NCI-H774 (cell line): ENCODE measurements around the gene NEK8.
"Not testable (repeated sequence)": the region's sequence is repeated elsewhere in the genome, so short reads cannot be mapped to it uniquely, and the experiment has no call there.

ENCODE experiments used
- DNase-seq: peaks from one replicate; lab custom pipeline; 2025; lab: John Stamatoyannopoulos, UW

Gene NEK8

GRCh38 chr17:28710861-28711722 is 17.5 kb upstream of the NEK8 start:
- DNase-seq, result peak; percentile 91

- no peak for DNase-seq
These were observed 16.9 kb upstream of the NEK8 start, which contains the start of gene PROCA1 for GRCh38 chr17:28711723-28712031. PROCA1 (minus strand) TSS chr17:28711888; CDS start chr17:28711660, 228 bp downstream.

GRCh38 chr17:28712032-28712704 is 16.4 kb upstream of the NEK8 start:
- no peak for DNase-seq

- DNase-seq, result no peak
These were observed 15.7 kb upstream of the NEK8 start for GRCh38 chr17:28712705-28713415.

- no peak for DNase-seq
These were observed 14.3 kb upstream of the NEK8 start for GRCh38 chr17:28714281-28714680.

- DNase-seq, result no peak
These were observed 13.4 kb upstream of the NEK8 start for GRCh38 chr17:28715217-28715616.

GRCh38 chr17:28716740-28717577 is 11.6 kb upstream of the NEK8 start:
- no peak for DNase-seq

GRCh38 chr17:28717578-28718332 is 10.8 kb upstream of the NEK8 start, which contains the start of gene RAB34:
RAB34 (minus strand) TSS chr17:28717868; CDS start chr17:28717266, 602 bp downstream.
- no peak for DNase-seq

- DNase-seq, result no peak
These were observed 10.1 kb upstream of the NEK8 start for GRCh38 chr17:28718333-28719020.

GRCh38 chr17:28719021-28719433 is 9.6 kb upstream of the NEK8 start:
- no peak for DNase-seq

- no peak for DNase-seq
These were observed 8.2 kb upstream of the NEK8 start for GRCh38 chr17:28720247-28720996.

- not testable (repeated sequence) for DNase-seq
These were observed 7.6 kb upstream of the NEK8 start for GRCh38 chr17:28720997-28721329.

GRCh38 chr17:28722417-28723158 is 6.0 kb upstream of the NEK8 start:
- no peak for DNase-seq

- no peak for DNase-seq
These were observed 5.3 kb upstream of the NEK8 start for GRCh38 chr17:28723159-28723835.

GRCh38 chr17:28723836-28724499 is 4.6 kb upstream of the NEK8 start:
- not testable (repeated sequence) for DNase-seq

- DNase-seq, result no peak
These were observed 4.0 kb upstream of the NEK8 start for GRCh38 chr17:28724500-28725165.

- no peak for DNase-seq
These were observed 3.4 kb upstream of the NEK8 start for GRCh38 chr17:28725166-28725659.
